ENCODE data around the gene C7orf57.

Gene C7orf57

GRCh38 chr7:48045195-48045765 is 9.9 kb downstream of the C7orf57 start:
- no peaks in the 10 kb centered on the region for H3K36me3 Mint-ChIP-seq (ENCODE audit: low read depth)
- H3K27ac Mint-ChIP-seq: no peak overlapping the region
- H3K4me3 Mint-ChIP-seq: no peak overlapping the region
- TF ChIP-seq CTCF (IDR thresholded peaks at IDR 0.05): no peak
- H3K27me3 Mint-ChIP-seq (ENCODE audit: low read depth, poor library complexity): peaks cover 13% of the 10 kb centered on the region
- H3K9me3 Mint-ChIP-seq: no peaks in the 10 kb centered on the region
- no peak for DNase-seq
- H3K4me1 Mint-ChIP-seq: peaks cover 18% of the 10 kb centered on the region

- DNase-seq: no peak
- H3K4me3 Mint-ChIP-seq: no peak overlapping the region
- H3K27ac Mint-ChIP-seq: no peak overlapping the region
- H3K4me1 Mint-ChIP-seq: peaks cover 18% of the 10 kb centered on the region
- H3K36me3 Mint-ChIP-seq (ENCODE audit: low read depth): no peaks in the 10 kb centered on the region
- H3K27me3 Mint-ChIP-seq (ENCODE audit: low read depth, poor library complexity): peaks cover 6% of the 10 kb centered on the region
- H3K9me3 Mint-ChIP-seq: no peaks in the 10 kb centered on the region
- TF ChIP-seq CTCF (IDR thresholded peaks at IDR 0.05): no peak
Measured at GRCh38 chr7:48046458-48046857, 11.1 kb downstream of the C7orf57 start.

- Mint-ChIP-seq H3K4me3 (no peak overlapping the region), H3K4me1 (peaks cover 23% of the 10 kb centered on the region), H3K27ac (no peak overlapping the region), H3K9me3 (no peaks in the 10 kb centered on the region), H3K27me3 (ENCODE audit: low read depth, poor library complexity) (peaks cover 5% of the 10 kb centered on the region), H3K36me3 (ENCODE audit: low read depth) (no peaks in the 10 kb centered on the region)
- DNase-seq: no peak
- TF ChIP-seq CTCF (IDR thresholded peaks at IDR 0.05): no peak
Measured at GRCh38 chr7:48048113-48048512, 12.8 kb downstream of the C7orf57 start.

- Mint-ChIP-seq H3K4me3 (no peak overlapping the region), H3K9me3 (no peaks in the 10 kb centered on the region), H3K27ac (no peak overlapping the region), H3K4me1 (peaks cover 23% of the 10 kb centered on the region), H3K36me3 (ENCODE audit: low read depth) (no peaks in the 10 kb centered on the region), H3K27me3 (ENCODE audit: low read depth, poor library complexity) (peaks cover 5% of the 10 kb centered on the region)
- TF ChIP-seq CTCF (IDR thresholded peaks at IDR 0.05): no peak
- no peak for DNase-seq
Measured at GRCh38 chr7:48049850-48050249, 14.5 kb downstream of the C7orf57 start.

GRCh38 chr7:48052748-48053147 is 17.4 kb downstream of the C7orf57 start:
- TF ChIP-seq CTCF (IDR thresholded peaks at IDR 0.05): no peak
- peaks cover 5% of the 10 kb centered on the region for H3K36me3 Mint-ChIP-seq (ENCODE audit: low read depth)
- DNase-seq: no peak
- no peak overlapping the region for H3K4me3 Mint-ChIP-seq
- no peak overlapping the region for H3K27ac Mint-ChIP-seq
- peaks cover 15% of the 10 kb centered on the region for H3K9me3 Mint-ChIP-seq
- peaks cover 5% of the 10 kb centered on the region for H3K4me1 Mint-ChIP-seq
- peaks cover 8% of the 10 kb centered on the region for H3K27me3 Mint-ChIP-seq (ENCODE audit: low read depth, poor library complexity)

GRCh38 chr7:48053736-48054135 is 18.4 kb downstream of the C7orf57 start:
- Mint-ChIP-seq H3K4me1 (peaks cover 5% of the 10 kb centered on the region), H3K9me3 (peaks cover 24% of the 10 kb centered on the region), H3K27me3 (ENCODE audit: low read depth, poor library complexity) (peaks cover 8% of the 10 kb centered on the region), H3K27ac (no peak overlapping the region), H3K36me3 (ENCODE audit: low read depth) (peaks cover 5% of the 10 kb centered on the region), H3K4me3 (no peak overlapping the region)
- DNase-seq: no peak
- TF ChIP-seq CTCF (IDR thresholded peaks at IDR 0.05): no peak

Measured in nephron progenitor cell (in vitro differentiated cells).